ENCODE results near the gene WWC1.

WWC1 gene

DNA sequence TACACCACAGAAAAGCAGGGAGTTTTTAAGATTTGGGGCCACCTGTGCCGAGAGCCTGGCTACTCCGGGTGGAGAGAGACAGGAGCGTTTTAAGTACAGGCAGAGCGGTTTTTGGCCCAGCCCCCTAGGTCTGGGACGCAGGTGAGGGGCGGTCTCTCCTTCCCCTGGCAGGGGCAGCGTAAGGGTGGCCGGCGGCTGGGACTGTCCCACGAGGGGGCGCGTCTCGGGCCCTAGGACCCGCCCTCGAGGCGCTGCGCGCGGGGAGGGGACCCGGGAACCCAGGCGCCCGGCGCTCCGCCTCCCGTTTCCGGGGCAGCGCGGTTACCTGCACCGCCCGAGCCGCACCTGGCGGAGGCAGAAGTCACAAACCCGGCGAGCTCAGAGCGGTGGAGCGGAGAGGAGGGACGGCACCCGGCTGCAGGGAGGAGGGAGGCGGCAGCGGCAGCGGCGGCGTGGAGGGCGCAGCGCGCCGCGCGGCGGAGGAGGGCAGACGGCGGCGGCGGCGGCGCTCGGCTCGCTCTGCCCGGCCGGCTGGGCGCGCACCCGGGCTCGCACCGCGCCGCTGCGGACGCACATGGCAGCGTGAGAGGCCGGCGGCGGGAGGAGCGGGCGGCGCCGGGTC, at the start of gene WWC1:
Gene WWC1 (plus strand): TSS at position 304 of the 622 bp plus-strand sequence. CDS start 508 bp downstream, outside the sequence.
- DNase-seq (ENCODE audit: low spot score): peak; percentile 72

- no peak for DNase-seq (ENCODE audit: low spot score)
Measured at GRCh38 chr5:168244838-168245559, 46.4 kb upstream of the WWC1 start.

- DNase-seq (ENCODE audit: low spot score): no peak
Measured at GRCh38 chr5:168249923-168250322, 41.5 kb upstream of the WWC1 start.

DNA sequence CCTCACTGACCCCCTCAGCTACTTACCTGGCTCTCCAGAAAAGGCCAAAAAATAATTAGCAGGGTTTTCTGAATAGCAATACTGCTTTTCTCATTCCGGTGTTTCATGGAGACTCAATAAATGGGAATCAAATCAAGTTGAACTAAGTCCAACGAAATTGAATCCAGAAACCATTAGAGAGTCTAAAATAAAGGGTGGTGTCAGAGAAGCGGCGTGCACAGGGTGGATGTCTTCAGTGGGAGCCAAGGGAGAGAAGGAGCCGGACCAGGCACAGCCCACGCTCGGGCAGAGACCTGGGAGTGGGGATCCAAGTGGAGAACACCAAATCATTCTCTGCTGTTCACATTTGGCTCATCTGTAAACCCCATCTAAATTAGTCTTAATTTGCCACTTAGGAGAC, 40.2 kb upstream of the WWC1 start:
- DNase-seq (ENCODE audit: low spot score): no peak

GRCh38 chr5:168254013-168254693, 37.3 kb upstream of the WWC1 start:
- no peak for DNase-seq (ENCODE audit: low spot score)

- DNase-seq (ENCODE audit: low spot score): no peak
Measured at GRCh38 chr5:168260353-168261226, 30.9 kb upstream of the WWC1 start.

DNA sequence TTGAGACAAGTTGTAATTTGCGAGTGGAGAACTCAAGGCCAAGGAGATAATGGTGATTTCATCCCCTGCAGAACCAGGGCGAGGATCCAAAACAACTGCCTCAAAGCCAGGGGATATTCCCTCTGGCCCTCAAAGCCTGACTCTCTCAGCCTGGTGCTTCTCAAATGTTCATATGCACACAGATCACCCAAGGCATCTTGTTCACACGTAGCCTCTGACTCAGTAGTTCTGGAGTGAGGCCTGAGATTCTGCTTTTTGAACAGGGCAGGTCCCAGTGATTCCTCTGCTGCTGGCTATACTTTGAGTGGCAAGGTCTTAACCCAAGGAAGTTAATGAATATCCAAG, 30.2 kb upstream of the WWC1 start:
- DNase-seq (ENCODE audit: low spot score): no peak

DNA sequence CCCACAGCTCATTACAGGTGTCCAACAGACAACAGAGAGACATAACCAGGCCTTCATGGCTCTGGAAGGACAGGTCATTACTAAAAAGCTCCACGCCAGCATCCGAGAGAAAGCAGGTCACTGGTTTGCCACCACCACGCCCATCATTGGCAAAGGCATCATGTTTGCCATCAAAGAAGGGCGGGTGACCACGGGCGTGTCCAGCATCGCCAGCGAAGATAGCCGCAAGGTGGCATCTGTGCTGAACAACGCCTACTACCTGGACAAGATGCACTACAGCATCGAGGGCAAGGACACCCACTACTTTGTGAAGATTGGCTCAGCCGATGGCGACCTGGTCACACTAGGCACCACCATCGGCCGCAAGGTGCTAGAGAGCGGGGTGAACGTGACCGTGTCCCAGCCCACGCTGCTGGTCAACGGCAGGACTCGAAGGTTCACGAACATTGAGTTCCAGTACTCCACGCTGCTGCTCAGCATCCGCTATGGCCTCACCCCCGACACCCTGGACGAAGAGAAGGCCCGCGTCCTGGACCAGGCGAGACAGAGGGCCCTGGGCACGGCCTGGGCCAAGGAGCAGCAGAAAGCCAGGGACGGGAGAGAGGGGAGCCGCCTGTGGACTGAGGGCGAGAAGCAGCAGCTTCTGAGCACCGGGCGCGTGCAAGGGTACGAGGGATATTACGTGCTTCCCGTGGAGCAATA, 29.3 kb upstream of the WWC1 start:
- no peak for DNase-seq (ENCODE audit: low spot score)

- no peak for DNase-seq (ENCODE audit: low spot score)
Measured at GRCh38 chr5:168263121-168263520, 28.3 kb upstream of the WWC1 start.

DNA sequence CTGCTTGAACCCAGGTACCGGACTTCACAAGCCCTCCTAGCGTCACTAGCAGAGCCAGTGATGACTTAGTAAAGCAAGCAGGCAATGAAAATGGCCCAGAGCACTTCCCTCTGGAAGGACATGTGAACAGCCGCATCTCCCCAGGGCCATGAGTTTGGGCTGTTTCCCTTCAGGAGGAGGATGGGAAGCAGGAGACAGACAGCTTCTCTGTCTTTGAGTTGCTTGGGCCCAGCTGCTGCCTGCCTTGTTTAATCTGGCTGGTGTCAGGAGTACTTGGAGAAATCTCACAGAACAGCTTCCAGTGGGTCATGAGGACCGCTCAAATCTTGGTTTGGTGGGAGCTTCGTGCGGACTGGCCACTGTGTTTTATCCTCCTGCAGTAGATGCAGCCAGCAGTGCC, 25.4 kb upstream of the WWC1 start:
- DNase-seq (ENCODE audit: low spot score): no peak

- peak; percentile 68 for DNase-seq (ENCODE audit: low spot score)
Measured at GRCh38 chr5:168268949-168269936, 22.2 kb upstream of the WWC1 start.

- no peak for DNase-seq (ENCODE audit: low spot score)
Measured at GRCh38 chr5:168269937-168270330, 21.5 kb upstream of the WWC1 start.

DNA sequence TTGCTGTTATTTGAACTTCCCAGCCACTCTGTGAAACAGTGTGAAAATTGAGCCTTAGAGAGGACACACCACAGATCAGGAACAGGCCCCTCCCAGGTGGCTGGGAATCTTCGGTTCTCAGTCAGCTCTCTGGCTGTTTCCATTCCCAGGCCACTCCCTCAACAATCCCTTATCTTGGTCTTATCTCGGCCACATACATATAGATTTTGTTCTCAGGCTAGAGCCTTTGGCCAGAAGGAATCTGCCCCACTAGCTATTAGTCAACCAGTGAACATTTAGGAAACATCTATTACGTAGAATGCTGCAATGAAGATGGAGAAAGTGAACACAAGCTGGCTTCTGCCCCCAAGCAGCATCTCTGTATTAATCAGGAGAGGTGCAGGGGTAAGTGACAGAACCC, 21.0 kb upstream of the WWC1 start:
- no peak for DNase-seq (ENCODE audit: low spot score)

DNA sequence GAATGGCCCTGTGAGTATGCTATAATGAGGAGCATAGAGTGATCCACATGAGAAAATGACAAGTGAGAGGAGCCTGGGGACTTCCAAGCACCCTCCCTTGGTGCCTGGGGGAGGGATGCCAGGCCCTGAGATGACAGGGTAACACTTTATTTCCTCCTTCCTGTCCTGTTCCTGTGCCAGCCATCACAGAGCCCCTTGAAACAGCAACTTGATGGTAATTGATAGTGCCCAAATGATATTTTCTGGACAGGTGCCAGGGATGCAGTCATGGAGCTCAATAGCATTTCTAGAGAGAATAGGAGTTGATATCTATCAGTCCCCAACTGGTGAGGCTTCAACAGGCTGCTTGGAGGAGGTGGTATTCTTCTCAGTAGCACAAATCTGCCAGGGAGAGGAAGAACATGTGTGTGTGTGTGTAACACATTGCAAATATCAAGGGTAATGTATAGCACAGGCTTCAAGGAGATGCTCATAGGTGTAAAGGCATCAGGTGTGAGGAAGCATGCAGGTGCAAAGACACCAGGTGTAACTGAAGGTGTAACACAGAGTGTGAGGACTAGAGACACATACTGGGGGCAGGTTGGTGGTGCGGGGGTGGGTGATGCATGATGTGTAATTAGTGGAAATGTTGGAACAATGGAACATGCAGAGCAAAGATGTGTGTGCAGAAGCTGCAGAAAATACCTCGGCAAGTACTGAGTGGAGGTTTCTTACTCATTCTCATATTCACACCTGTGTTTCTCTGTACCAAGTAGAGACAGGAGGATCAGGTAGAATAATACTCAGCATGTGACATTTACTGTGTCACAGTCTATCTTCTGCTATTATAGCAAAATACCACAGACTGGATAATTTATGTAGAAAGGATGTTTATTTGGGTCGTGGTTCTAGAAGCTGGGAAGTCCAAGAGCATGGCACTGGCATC, 18.1 kb upstream of the WWC1 start:
- DNase-seq (ENCODE audit: low spot score): no peak

DNA sequence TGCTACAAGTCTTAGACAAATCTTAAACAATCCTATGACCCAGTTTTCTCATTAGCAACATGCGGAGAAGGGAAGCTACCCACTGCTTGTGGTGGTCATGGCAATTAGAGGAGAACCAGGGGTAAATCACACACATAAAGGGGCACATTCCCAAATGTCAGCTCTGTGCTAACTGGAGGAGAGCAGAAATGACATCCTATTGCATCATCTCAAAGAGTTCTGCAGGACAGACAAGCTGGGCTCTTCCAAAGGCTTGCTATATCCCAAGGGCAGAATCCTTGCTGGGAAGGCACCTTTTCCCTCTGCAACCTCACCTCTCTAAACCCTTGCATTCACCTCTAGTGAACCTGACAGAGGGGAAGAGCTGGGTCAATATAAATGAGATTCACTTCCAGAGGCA, 17.0 kb upstream of the WWC1 start:
- no peak for DNase-seq (ENCODE audit: low spot score)

DNA sequence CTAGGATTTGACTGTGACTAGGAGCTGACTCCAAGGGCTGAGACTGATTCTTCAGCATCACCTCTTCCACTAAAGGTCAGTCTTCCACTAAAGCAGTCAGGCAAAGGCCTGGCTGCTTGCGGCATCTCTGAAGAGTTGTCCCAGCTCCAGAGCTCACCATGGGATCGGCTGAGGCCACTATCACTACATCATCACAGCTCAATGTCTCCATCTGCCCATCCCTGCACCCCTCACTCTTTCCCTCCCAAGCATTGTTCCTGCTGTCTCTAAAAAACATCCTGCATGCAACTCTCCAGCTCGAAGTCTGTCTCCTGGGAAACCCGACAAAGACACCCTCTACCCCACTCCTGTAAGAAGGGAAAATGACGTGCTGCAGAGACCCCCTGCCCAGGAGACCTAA, 15.5 kb upstream of the WWC1 start:
- DNase-seq (ENCODE audit: low spot score): no peak

GRCh38 chr5:168282120-168282519, 9.3 kb upstream of the WWC1 start:
- DNase-seq (ENCODE audit: low spot score): no peak

DNA sequence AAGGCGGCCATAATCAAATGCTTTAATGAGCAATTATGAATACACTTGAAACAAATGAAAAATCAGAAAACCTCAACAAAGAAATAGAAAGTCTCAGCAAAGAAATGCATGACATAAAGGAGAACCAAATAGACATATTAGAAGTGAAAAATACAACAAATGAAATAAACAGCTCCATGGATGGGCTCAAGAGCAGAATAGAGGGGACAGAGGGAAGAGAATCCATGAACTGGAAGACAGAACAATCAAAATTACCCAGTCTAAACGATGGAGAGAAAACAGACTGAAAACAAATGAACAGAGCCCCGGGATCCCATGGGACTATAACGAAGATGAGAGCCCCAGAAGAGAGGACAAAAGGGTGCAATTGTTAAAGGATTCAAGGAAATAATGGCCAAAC, 6.6 kb upstream of the WWC1 start:
- no peak for DNase-seq (ENCODE audit: low spot score)

DNA sequence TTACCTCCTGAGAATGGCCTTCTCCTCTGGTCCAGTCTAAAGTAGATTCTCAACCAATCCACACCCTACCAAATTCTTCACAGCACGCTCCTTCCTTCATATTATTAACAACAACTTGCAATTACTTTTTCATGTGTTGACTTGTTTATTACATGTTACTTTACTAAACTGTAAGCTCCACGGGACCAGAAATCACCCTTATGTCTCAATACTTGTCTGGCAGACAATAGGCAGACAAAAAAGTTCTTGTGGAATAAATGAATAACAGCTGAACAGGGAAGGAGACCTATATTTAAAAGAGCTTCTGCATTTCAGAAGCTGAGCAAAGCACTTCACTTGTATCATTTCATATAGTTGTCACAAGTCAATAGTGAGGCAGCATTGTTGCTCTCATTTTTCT, 5.7 kb upstream of the WWC1 start:
- DNase-seq (ENCODE audit: low spot score): no peak

GRCh38 chr5:168286386-168286785, 5.1 kb upstream of the WWC1 start:
- no peak for DNase-seq (ENCODE audit: low spot score)

Measured in CD4-positive, alpha-beta T cell treated with Interleukin-15 for 4 hours (primary cell).